Fibroblast of peridontal ligament (primary cell): ENCODE results near the gene APOOL.
"Not testable (repeated sequence)": the region's sequence is repeated elsewhere in the genome, so short reads cannot be mapped to it uniquely, and the experiment has no call there.

ENCODE experiments used
- DNase-seq: peaks from one replicate; pipeline ENCODE4 v3.0.0-alpha.2; 2010; ENCODE audit errors: extremely low read depth

The APOOL gene

GRCh38 chrX:85003655-85004244 lies at the start of gene APOOL:
Gene APOOL, plus strand, starts transcription at chrX:85003877. Its CDS starts 36 bp downstream, at chrX:85003913.
- peak; percentile 87 for DNase-seq

GRCh38 chrX:84956304-84956703 lies 47.4 kb upstream of the APOOL start:
- DNase-seq: no peak

GRCh38 chrX:84974803-84975202 lies 28.9 kb upstream of the APOOL start:
- DNase-seq: no peak

GRCh38 chrX:84991739-84992138 lies 11.9 kb upstream of the APOOL start:
- DNase-seq: not testable (repeated sequence)

GRCh38 chrX:84993150-84993549 lies 10.5 kb upstream of the APOOL start:
- no peak for DNase-seq

GRCh38 chrX:85001344-85001743 lies 2.3 kb upstream of the APOOL start:
- DNase-seq: no peak

GRCh38 chrX:85004255-85004654 lies 578 bp downstream of the APOOL start:
- peak; percentile 15 for DNase-seq

GRCh38 chrX:85012098-85012497 lies 8.4 kb downstream of the APOOL start:
- DNase-seq: no peak

GRCh38 chrX:85015351-85015750 lies 11.7 kb downstream of the APOOL start:
- not testable (repeated sequence) for DNase-seq

GRCh38 chrX:85017721-85018120 lies 14.0 kb downstream of the APOOL start:
- no peak for DNase-seq

GRCh38 chrX:85018471-85018870 lies 14.8 kb downstream of the APOOL start:
- no peak for DNase-seq

- DNase-seq: no peak
Observed at GRCh38 chrX:85020216-85020615, 16.5 kb downstream of the APOOL start.

- no peak for DNase-seq
Observed at GRCh38 chrX:85024044-85024443, 20.4 kb downstream of the APOOL start.

GRCh38 chrX:85024562-85024961 lies 20.9 kb downstream of the APOOL start:
- DNase-seq: no peak

GRCh38 chrX:85026170-85026569 lies 22.5 kb downstream of the APOOL start:
- DNase-seq: no peak

- no peak for DNase-seq
Observed at GRCh38 chrX:85029043-85029442, 25.4 kb downstream of the APOOL start.

- no peak for DNase-seq
Observed at GRCh38 chrX:85031505-85031904, 27.8 kb downstream of the APOOL start.

GRCh38 chrX:85037114-85037513 lies 33.4 kb downstream of the APOOL start:
- no peak for DNase-seq

- no peak for DNase-seq
Observed at GRCh38 chrX:85051627-85052026, 48.0 kb downstream of the APOOL start.

- peak; percentile 31 for DNase-seq
Observed at GRCh38 chrX:85052205-85052604, 48.5 kb downstream of the APOOL start.

GRCh38 chrX:85052636-85053343 lies 49.1 kb downstream of the APOOL start:
- DNase-seq: peak; percentile 81

- DNase-seq: no peak
Observed at GRCh38 chrX:85065512-85066198, 62.0 kb downstream of the APOOL start.

- not testable (repeated sequence) for DNase-seq
Observed at GRCh38 chrX:85077247-85077646, 73.6 kb downstream of the APOOL start.
